Measurements from ENCODE around the gene ZNF398. TPM values are rescaled to one million over a fixed set of nuclear protein-coding genes. Genes with fewer than 3 reads are reported as not detected.

The ZNF398 gene
- total and polyA plus RNA-seq, 2 of the 13 experiments (the other 11 are each of a cell fraction or from before 2014, with no cell fraction given): 3.0 to 8.9 TPM

- peaks cover 24% of the 10 kb centered on the region for H3K79me2 ChIP-seq (ENCODE audit: insufficient read depth, low read length)
- no peak overlapping the region for H3K9ac ChIP-seq (ENCODE audit: insufficient read depth, low read depth, low read length)
- H4K20me1 ChIP-seq (ENCODE audit: insufficient read depth, low read length): no peaks in the 10 kb centered on the region
- TF ChIP-seq DR1 (CRISPR knock-in tag; IDR thresholded peaks at IDR 0.05) (no peak), POLR2AphosphoS2 (IDR thresholded peaks at IDR 0.05; ENCODE audit: low read depth, low read length) (no peak), ZFAT (CRISPR knock-in tag; conservative IDR thresholded peaks at IDR 0.05) (no peak), ZNF556 (CRISPR knock-in tag; IDR thresholded peaks at IDR 0.05; ENCODE audit: borderline replicate concordance) (no peak), ZEB1 (IDR thresholded peaks at IDR 0.05; ENCODE audit: insufficient replicate concordance, low read depth) (no peak), FOXP1 (IDR thresholded peaks at IDR 0.05) (no peak), FOXP1 (CRISPR knock-in tag; IDR thresholded peaks at IDR 0.05) (no peak), HIVEP1 (CRISPR knock-in tag; IDR thresholded peaks at IDR 0.05) (no peak), ZNF747 (CRISPR knock-in tag; IDR thresholded peaks at IDR 0.05; ENCODE audit: borderline replicate concordance) (no peak), DNMT1 (CRISPR knock-in tag; IDR thresholded peaks at IDR 0.05) (no peak), RCOR2 (CRISPR knock-in tag; IDR thresholded peaks at IDR 0.05) (no peak)
- TF ChIP-seq, protein P1, sequence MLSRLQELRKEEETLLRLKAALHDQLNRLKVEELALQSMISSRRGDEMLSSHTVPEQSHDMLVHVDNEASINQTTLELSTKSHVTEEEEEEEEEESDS (CRISPR knock-in tag; IDR thresholded peaks at IDR 0.05; ENCODE audit: borderline replicate concordance): no peak
- FAIRE-seq: no peak
- intact Hi-C loops (cut with micrococcal nuclease; ENCODE audit: unreplicated experiment): no loop called here
- CTCF ChIA-PET (ENCODE audit: low intra/inter-chr PET ratio, low total read pairs): no interaction called here
- H3K4me2 ChIP-seq (ENCODE audit: low read depth, low read length): no peak overlapping the region
- H3K4me3 ChIP-seq (replicated peaks in 1 of 3; ENCODE audit: insufficient read depth in 1 of 3, low read depth in 2 of 3, low read length in 3 of 3): no peak overlapping the region
- ATAC-seq: no peak
- H3K36me3 ChIP-seq (replicated peaks in 1 of 2; ENCODE audit: control insufficient read depth in 1 of 2, insufficient read depth in 2 of 2, low read length in 2 of 2): peaks cover 6 to 20% of the 10 kb centered on the region in 2 experiments; a peak in 4 of 5 replicates
- H2AFZ ChIP-seq (ENCODE audit: low read length): no peak overlapping the region
- H3K27ac ChIP-seq (ENCODE audit: extremely low read length, insufficient read depth, low read length): no peak overlapping the region
- no TSS peak for BruUV-seq (replicated peaks)
- H3K9me3 ChIP-seq (ENCODE audit: low read length): no peaks in the 10 kb centered on the region
- 98% methylated on average over 2 of the region's 2 CpGs for WGBS (ENCODE audit: low lambda C conversion rate)
- POLR2A ChIA-PET: no interaction called here
- peaks cover 19% of the 10 kb centered on the region; the same call in 1 of the 2 replicates for H3K4me1 ChIP-seq (ENCODE audit: insufficient read depth, low read length)
- H3K27me3 ChIP-seq (ENCODE audit: control insufficient read depth in 1 of 2, insufficient read depth in 2 of 2, low read length in 2 of 2): no peaks in the 10 kb centered on the region; a peak in 1 of 5 replicates
- in situ Hi-C loops (cut with HindIII; ENCODE audit: extremely low pct_ligation_motif_present, low pct_unique_long_range_greater_than_20kb): no loop called here
- no peak for DNase-seq (ENCODE audit: low spot score)
These were observed 6.1 kb downstream of the ZNF398 start for GRCh38 chr7:149153346-149153745.
